Breast epithelium (tissue), 3 donors: ENCODE results near the gene PDHX.

Experiments used
- POLR2A ChIP-seq: fragments of 450-650 bp; IDR thresholded peaks from one replicate; pipeline ENCODE4 v1.6.1; 2016; ENCODE audit warnings: antibody characterized with exemption, mild to moderate bottlenecking, moderate library complexity
- TF ChIP-seq, protein P1 (sequence below), 3 donors: fragments of 450-650 bp; IDR thresholded peaks; one replicate each; pipeline ENCODE4 v1.5.1; 2016 to 2017; ENCODE audit warnings: antibody characterized with exemption in 3 of 3, mild to moderate bottlenecking in 3 of 3, moderate library complexity in 3 of 3

DNA sequence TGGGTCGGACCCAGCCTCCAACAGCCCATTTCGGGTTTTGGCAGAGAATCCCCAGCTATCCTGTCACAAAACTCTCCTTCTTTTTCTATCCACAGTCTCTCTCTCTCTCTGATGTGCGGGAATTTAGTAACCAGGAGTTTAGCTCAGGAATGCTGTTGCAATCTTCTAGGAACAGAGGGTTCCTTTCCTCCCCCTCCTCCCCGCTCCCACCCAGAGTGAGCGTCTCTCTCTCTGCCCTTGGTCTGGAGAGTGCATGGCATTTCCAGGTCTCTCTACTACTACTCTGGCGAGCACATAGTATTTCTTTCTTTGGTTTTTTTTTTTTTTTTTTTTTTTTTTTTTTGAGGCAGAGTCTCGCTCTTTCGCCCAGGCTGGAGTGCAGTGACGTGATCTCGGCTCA, 17.9 kb upstream of the PDHX start:
- TF ChIP-seq, protein P1, sequence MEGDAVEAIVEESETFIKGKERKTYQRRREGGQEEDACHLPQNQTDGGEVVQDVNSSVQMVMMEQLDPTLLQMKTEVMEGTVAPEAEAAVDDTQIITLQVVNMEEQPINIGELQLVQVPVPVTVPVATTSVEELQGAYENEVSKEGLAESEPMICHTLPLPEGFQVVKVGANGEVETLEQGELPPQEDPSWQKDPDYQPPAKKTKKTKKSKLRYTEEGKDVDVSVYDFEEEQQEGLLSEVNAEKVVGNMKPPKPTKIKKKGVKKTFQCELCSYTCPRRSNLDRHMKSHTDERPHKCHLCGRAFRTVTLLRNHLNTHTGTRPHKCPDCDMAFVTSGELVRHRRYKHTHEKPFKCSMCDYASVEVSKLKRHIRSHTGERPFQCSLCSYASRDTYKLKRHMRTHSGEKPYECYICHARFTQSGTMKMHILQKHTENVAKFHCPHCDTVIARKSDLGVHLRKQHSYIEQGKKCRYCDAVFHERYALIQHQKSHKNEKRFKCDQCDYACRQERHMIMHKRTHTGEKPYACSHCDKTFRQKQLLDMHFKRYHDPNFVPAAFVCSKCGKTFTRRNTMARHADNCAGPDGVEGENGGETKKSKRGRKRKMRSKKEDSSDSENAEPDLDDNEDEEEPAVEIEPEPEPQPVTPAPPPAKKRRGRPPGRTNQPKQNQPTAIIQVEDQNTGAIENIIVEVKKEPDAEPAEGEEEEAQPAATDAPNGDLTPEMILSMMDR (IDR thresholded peaks at IDR 0.05) = no peak
- no peak for TF ChIP-seq POLR2A
